ENCODE measurements around the gene EEF1AKMT3.
A peak's percentile ranks its signal among the peaks of the same experiment; 100 is the strongest.

Gene EEF1AKMT3

DNA sequence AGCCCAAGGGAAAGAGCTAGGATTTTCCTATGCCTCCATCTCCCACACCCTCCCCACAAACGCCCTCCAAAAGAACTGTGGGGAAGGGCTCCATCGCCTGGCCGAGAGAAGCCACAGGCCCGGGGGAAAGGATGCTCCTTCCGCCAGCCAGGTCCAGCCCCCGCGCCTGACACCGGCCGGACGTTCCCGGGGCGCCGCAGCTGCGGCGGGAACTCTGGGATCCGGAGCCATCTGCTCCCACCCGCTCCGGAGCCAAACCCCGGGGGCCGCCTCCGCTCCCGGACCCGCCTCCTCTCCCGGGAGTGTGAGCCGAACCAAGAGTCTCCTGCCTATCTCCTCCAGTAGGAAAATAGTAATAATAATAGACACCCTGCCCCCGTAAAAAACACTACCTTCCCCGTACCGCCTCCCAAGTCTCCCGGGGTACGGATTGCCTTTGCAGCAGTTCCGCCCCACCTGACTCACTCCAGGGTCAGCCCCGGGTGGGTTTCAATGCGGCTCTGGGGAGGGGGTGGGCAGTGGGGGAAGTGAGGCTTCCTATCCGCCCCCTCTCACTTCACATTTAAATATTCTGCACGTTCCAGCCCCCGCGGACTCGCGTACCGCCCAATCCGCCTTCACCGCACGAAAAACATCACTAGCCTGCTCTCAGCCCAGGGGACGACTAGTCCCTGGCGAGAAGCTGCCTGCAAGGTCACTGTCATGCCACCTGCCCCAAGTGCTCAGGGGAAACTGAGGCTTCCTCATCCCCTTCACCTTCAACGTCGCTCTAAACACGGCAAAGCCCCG, 36.3 kb upstream of the EEF1AKMT3 start:
- in situ Hi-C loops (cut with HindIII; ENCODE audit: low sequenced_read_pairs): no loop called here
- DNase-seq (ENCODE audit: low read depth): no peak
- H3K4me3 ChIP-seq (ENCODE audit: low read depth, low read length): peak overlapping the region; percentile 15
- TF ChIP-seq, protein P1, sequence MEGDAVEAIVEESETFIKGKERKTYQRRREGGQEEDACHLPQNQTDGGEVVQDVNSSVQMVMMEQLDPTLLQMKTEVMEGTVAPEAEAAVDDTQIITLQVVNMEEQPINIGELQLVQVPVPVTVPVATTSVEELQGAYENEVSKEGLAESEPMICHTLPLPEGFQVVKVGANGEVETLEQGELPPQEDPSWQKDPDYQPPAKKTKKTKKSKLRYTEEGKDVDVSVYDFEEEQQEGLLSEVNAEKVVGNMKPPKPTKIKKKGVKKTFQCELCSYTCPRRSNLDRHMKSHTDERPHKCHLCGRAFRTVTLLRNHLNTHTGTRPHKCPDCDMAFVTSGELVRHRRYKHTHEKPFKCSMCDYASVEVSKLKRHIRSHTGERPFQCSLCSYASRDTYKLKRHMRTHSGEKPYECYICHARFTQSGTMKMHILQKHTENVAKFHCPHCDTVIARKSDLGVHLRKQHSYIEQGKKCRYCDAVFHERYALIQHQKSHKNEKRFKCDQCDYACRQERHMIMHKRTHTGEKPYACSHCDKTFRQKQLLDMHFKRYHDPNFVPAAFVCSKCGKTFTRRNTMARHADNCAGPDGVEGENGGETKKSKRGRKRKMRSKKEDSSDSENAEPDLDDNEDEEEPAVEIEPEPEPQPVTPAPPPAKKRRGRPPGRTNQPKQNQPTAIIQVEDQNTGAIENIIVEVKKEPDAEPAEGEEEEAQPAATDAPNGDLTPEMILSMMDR (IDR thresholded peaks at IDR 0.05; ENCODE audit: low read depth, low read length, missing control alignments): peak; percentile 37

DNA sequence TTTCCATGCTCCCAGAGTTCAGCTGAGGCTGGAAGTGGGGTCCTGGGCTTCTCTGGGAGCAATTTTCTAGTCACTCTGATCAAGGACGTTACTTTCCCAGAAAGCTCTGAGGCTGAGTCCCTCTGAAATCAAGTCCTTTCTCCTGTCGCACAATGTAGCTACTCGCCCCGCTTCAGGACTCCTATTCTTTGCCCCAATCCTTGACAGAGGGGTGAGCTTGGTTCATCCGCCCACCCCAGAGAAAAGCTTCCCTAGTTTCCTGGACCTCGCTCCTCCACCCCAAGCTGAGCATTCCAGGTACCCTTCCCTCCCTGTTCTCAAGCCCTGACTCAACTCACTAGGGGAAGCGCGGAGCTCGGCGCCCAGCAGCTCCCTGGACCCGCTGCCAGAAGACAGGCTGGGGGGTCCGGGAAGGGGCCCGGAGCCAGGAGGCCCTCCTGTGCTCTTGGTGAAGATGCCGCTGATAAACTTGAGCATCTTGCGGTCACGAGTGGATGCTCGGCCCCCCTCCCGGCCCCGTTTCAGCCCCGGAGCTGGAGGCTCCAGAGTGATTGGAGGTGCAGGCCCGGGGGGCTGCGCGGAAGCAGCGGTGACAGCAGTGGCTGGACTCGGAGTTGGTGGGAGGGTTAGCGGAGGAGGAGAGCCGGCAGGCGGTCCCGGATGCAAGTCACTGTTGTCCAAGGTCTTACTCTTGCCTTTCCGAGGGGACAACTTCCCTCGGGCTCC, 35.5 kb upstream of the EEF1AKMT3 start:
- in situ Hi-C loops (cut with HindIII; ENCODE audit: low sequenced_read_pairs): no loop called here
- TF ChIP-seq, protein P1 (IDR thresholded peaks at IDR 0.05; ENCODE audit: low read depth, low read length, missing control alignments): no peak
- DNase-seq (ENCODE audit: low read depth): no peak
- no peak overlapping the region for H3K4me3 ChIP-seq (ENCODE audit: low read depth, low read length)

DNA sequence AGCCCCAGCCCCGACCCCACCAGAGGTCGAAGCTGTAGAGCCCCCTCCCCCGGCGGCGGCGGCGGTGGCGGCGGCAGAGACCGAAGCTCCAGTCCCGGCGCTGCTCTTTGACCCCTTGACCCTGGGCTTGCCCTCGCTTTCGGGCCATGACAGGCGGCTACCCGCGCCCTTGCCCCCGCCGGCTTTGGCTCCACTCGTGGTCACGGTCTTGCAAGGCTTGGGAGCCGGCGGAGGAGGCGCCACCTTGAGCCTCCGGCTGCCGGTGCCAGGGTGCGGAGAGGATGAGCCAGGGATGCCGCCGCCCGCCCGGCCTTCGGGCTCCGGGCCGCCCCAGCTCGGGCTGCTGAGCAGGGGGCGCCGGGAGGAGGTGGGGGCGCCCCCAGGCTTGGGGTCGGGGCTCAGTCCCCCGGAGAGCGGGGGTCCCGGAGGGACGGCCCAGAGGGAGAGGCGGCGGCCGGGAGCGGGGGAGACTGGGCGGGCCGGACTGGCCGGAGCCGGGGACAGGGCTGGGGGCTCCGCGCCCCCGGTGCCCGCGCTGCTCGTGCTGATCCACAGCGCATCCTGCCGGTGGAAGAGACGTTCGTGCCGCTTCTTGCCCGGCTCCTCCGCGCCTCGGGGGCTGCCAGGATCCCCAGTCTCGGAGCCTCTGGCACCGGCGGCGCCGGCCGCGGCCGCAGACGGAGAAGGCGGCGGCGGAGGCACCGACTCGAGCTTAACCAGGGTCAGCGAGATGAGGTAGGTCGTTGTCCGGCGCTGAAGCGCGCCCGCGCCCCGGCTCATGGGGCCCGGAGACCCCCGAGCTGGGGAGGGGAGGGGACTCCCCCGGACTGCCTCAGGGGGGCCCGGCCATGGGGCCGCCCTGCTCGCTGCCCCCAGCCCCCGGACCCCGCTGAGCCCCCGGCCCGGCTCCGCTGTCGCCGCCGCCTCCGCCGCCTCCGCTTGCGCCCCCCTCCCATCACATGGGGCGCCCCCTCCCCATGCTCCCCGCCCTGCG, 34.6 kb upstream of the EEF1AKMT3 start:
- in situ Hi-C loops (cut with HindIII; ENCODE audit: low sequenced_read_pairs): no loop called here
- peak overlapping the region; percentile 29 for H3K4me3 ChIP-seq (ENCODE audit: low read depth, low read length)
- no peak for DNase-seq (ENCODE audit: low read depth)
- TF ChIP-seq, protein P1 (IDR thresholded peaks at IDR 0.05; ENCODE audit: low read depth, low read length, missing control alignments): peak; percentile 40

DNA sequence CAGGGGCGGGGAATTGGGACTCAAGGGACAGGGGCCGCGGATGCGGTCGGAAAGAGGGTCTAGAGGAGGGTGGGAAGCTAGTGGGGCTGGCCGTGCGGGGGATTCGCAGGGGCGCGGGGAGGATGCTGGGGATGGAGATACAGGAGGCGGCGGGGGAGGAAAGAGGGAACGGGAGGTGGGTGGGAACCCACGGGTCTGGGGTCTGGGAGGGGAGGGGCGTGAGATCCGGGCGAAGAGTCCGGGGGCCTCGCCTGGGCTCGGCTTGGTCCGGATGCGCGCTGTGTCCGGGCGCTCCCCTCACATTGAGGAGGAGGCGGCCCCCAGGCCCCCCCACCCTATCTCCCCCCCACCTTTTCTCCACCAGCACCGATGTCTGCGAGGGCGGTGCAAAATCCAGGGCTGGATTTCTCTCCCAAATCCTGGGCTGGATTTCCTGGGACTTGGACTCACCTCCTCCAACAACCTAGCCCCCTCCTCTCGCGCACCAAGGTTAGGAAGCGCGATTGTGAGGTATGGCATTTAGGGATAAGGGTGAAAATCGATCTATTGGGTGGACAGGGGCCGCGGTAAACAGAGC, 33.7 kb upstream of the EEF1AKMT3 start, which contains the start of gene AGAP2:
AGAP2 (minus strand) TSS at position 82 of the 577 bp plus-strand sequence. CDS start 496 bp downstream, outside the sequence.
- in situ Hi-C loops (cut with HindIII; ENCODE audit: low sequenced_read_pairs): no loop called here

DNA sequence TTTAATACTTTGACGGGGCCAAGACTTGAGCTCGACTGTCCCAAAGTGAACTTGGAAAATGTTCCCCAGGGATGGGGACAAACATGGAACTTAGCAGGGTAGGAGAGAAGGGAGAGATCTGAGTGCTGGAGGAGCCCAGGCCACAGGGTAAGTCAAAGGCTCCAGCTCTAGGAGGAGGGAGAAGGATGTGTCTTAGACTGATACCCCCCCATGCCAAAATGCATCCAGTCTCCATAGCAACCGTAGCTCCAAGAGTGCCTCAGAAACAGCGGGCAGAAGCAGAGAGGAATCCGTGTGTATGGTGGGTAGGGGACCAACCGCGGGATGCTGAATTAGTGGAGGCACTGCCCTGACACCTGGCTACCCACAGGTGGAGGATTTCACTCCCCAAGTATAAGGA, 33.0 kb upstream of the EEF1AKMT3 start:
- DNase-seq (ENCODE audit: low read depth): no peak
- in situ Hi-C loops (cut with HindIII; ENCODE audit: low sequenced_read_pairs): no loop called here
- H3K4me3 ChIP-seq (ENCODE audit: low read depth, low read length): no peak overlapping the region
- TF ChIP-seq, protein P1 (IDR thresholded peaks at IDR 0.05; ENCODE audit: low read depth, low read length, missing control alignments): no peak

More for the DNA sequence above, 33.7 kb upstream of the EEF1AKMT3 start, which contains the start of gene AGAP2:
- TF ChIP-seq, protein P1 (IDR thresholded peaks at IDR 0.05; ENCODE audit: low read depth, low read length, missing control alignments): no peak
- H3K4me3 ChIP-seq (ENCODE audit: low read depth, low read length): peak within 1 kb of the TSS; percentile 29
- DNase-seq (ENCODE audit: low read depth): no peak
